ENCODE results near the gene PLEKHG4B. TPM values are rescaled to one million over a fixed set of nuclear protein-coding genes. Genes with fewer than 3 reads are reported as not detected.

PLEKHG4B gene
- total RNA-seq, 1 donor from 2014 or later = 70.0 TPM

DNA sequence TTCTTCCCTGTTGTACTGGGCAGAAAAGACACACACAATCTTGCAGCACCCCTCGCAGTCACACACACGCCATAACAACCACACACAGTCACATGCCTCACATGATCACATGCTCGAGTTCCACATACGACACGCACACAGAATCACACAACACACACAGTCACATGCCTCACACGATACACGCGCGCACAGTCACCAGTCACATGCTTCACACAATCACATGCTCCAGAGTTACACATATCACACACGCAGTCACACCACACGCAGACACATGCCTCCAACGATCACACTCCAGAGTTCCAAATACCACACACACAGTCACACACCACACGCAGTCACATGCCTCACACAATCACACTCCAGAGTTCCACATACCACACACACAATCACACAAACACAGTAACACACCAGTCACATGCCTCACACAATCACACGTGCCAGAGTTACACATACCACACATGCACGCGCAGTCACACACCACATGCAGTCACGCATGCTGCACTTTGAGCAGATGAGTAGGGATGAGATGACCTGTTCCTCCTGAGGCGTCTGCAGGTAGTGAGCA, 50.4 kb downstream of the PLEKHG4B start:
- H3K4me3 Mint-ChIP-seq = no peak overlapping the region
- H3K27ac Mint-ChIP-seq = peak overlapping the region; percentile 4
- TF ChIP-seq, protein P1, sequence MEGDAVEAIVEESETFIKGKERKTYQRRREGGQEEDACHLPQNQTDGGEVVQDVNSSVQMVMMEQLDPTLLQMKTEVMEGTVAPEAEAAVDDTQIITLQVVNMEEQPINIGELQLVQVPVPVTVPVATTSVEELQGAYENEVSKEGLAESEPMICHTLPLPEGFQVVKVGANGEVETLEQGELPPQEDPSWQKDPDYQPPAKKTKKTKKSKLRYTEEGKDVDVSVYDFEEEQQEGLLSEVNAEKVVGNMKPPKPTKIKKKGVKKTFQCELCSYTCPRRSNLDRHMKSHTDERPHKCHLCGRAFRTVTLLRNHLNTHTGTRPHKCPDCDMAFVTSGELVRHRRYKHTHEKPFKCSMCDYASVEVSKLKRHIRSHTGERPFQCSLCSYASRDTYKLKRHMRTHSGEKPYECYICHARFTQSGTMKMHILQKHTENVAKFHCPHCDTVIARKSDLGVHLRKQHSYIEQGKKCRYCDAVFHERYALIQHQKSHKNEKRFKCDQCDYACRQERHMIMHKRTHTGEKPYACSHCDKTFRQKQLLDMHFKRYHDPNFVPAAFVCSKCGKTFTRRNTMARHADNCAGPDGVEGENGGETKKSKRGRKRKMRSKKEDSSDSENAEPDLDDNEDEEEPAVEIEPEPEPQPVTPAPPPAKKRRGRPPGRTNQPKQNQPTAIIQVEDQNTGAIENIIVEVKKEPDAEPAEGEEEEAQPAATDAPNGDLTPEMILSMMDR (IDR thresholded peaks at IDR 0.05; ENCODE audit: unreplicated experiment) = no peak
- H3K27me3 Mint-ChIP-seq (ENCODE audit: low read depth) = no peaks in the 10 kb centered on the region
- H3K4me1 Mint-ChIP-seq = no peaks in the 10 kb centered on the region
- H3K9me3 Mint-ChIP-seq = peaks cover 7% of the 10 kb centered on the region
- DNase-seq (ENCODE audit: low spot score in 2 of 2, unreplicated experiment in 2 of 2) = no peak
- peaks cover 34% of the 10 kb centered on the region for H3K36me3 Mint-ChIP-seq

DNA sequence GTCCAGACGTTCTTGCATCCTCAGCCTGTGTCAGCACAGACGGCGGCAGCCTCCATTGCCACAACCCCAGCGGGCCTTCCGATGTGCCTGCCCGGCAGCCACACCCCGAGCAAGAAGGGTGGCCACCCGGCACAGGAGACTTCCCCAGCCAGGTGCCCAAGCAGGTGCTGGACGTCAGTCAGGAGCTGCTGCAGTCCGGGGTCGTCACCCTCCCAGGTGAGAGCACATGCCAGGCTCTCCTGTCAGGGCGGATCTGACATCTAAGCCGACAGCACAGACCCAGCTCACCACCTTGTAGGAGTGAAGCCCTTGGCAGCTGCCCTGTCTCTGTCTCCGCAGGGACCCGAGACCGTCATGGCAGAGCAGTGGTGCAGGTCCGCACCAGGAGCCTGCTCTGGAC, 51.1 kb downstream of the PLEKHG4B start:
- Mint-ChIP-seq H3K4me3 (no peak overlapping the region), H3K9me3 (peaks cover 14% of the 10 kb centered on the region), H3K4me1 (no peaks in the 10 kb centered on the region), H3K36me3 (peaks cover 41% of the 10 kb centered on the region), H3K27ac (no peak overlapping the region), H3K27me3 (ENCODE audit: low read depth) (no peaks in the 10 kb centered on the region)
- no peak for DNase-seq (ENCODE audit: low spot score in 2 of 2, unreplicated experiment in 2 of 2)
- TF ChIP-seq, protein P1 (IDR thresholded peaks at IDR 0.05; ENCODE audit: unreplicated experiment) = no peak

DNA sequence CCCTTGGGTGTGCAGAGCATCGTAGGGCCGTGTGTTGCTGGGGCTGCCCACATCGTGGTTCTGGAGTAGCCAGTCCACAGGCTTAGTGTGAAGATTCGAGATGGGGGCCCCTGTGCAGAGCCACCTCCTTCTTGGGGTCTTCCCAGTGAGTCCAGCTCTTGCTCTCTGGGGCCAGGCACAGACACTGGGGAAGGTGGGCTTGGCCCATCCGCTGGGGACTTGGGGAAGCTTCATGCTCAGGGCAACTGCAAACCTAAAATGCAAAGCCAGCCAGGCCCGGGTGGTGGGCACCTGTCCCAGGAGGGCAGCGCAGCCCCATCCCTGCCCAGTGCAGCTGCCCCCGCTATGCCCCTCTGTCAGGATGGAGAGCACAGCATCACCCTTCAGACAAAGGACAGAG, 53.0 kb downstream of the PLEKHG4B start:
- no peak overlapping the region for H3K4me3 Mint-ChIP-seq
- TF ChIP-seq, protein P1 (IDR thresholded peaks at IDR 0.05; ENCODE audit: unreplicated experiment) = no peak
- H3K27ac Mint-ChIP-seq = no peak overlapping the region
- no peaks in the 10 kb centered on the region for H3K27me3 Mint-ChIP-seq (ENCODE audit: low read depth)
- peaks cover 57% of the 10 kb centered on the region for H3K36me3 Mint-ChIP-seq
- H3K4me1 Mint-ChIP-seq = no peaks in the 10 kb centered on the region
- peaks cover 29% of the 10 kb centered on the region for H3K9me3 Mint-ChIP-seq
- no peak for DNase-seq (ENCODE audit: low spot score in 2 of 2, unreplicated experiment in 2 of 2)

GRCh38 chr5:145585-146323, 53.8 kb downstream of the PLEKHG4B start:
- peaks cover 65% of the 10 kb centered on the region for H3K36me3 Mint-ChIP-seq
- H3K27ac Mint-ChIP-seq = no peak overlapping the region
- DNase-seq (ENCODE audit: low spot score in 2 of 2, unreplicated experiment in 2 of 2) = no peak
- no peak overlapping the region for H3K4me3 Mint-ChIP-seq
- TF ChIP-seq, protein P1 (IDR thresholded peaks at IDR 0.05; ENCODE audit: unreplicated experiment) = no peak
- peaks cover 29% of the 10 kb centered on the region for H3K9me3 Mint-ChIP-seq
- no peaks in the 10 kb centered on the region for H3K4me1 Mint-ChIP-seq
- no peaks in the 10 kb centered on the region for H3K27me3 Mint-ChIP-seq (ENCODE audit: low read depth)

- TF ChIP-seq, protein P1 (IDR thresholded peaks at IDR 0.05; ENCODE audit: unreplicated experiment) = no peak
- no peaks in the 10 kb centered on the region for H3K4me1 Mint-ChIP-seq
- H3K36me3 Mint-ChIP-seq = peaks cover 73% of the 10 kb centered on the region
Observed at GRCh38 chr5:147751-148150, 55.8 kb downstream of the PLEKHG4B start.

More at GRCh38 chr5:147751-148150, 55.8 kb downstream of the PLEKHG4B start:
- Mint-ChIP-seq H3K4me3 (no peak overlapping the region), H3K27me3 (ENCODE audit: low read depth) (no peaks in the 10 kb centered on the region), H3K27ac (no peak overlapping the region), H3K9me3 (peaks cover 29% of the 10 kb centered on the region)
- no peak for DNase-seq (ENCODE audit: low spot score in 2 of 2, unreplicated experiment in 2 of 2)
